HG03575 (cell line): ENCODE results near the gene PRKCD.

Experiments used
- ATAC-seq: cut with Tn5 transposase; IDR thresholded peaks from one replicate; pipeline ENCODE4 v1.9.1; 2021; ENCODE audit not compliant: unreplicated experiment, insufficient number of reproducible peaks, low FRiP score; ENCODE audit errors: extremely low read depth

The PRKCD gene

GRCh38 chr3:53224026-53224425, 63.0 kb downstream of the PRKCD start:
- ATAC-seq: no peak

- ATAC-seq: no peak
Observed at GRCh38 chr3:53224536-53224935, 63.5 kb downstream of the PRKCD start.

GRCh38 chr3:53225181-53225580, 64.2 kb downstream of the PRKCD start:
- no peak for ATAC-seq

- no peak for ATAC-seq
Observed at GRCh38 chr3:53225651-53226050, 64.6 kb downstream of the PRKCD start.

GRCh38 chr3:53226142-53226840, 65.3 kb downstream of the PRKCD start:
- no peak for ATAC-seq

- ATAC-seq: no peak
Observed at GRCh38 chr3:53226841-53227407, 65.9 kb downstream of the PRKCD start.

- ATAC-seq: no peak
Observed at GRCh38 chr3:53227993-53228885, 67.2 kb downstream of the PRKCD start.

- ATAC-seq: no peak
Observed at GRCh38 chr3:53229171-53229570, 68.2 kb downstream of the PRKCD start.

- no peak for ATAC-seq
Observed at GRCh38 chr3:53229606-53230005, 68.6 kb downstream of the PRKCD start.

- no peak for ATAC-seq
Observed at GRCh38 chr3:53230041-53230621, 69.1 kb downstream of the PRKCD start.

GRCh38 chr3:53230789-53231188, 69.8 kb downstream of the PRKCD start:
- no peak for ATAC-seq

- no peak for ATAC-seq
Observed at GRCh38 chr3:53231532-53232511, 70.8 kb downstream of the PRKCD start.

GRCh38 chr3:53232641-53233377, 71.8 kb downstream of the PRKCD start:
- no peak for ATAC-seq

GRCh38 chr3:53234130-53234840, 73.3 kb downstream of the PRKCD start:
- no peak for ATAC-seq

GRCh38 chr3:53234841-53235232, 73.8 kb downstream of the PRKCD start:
- no peak for ATAC-seq

GRCh38 chr3:53235545-53235944, 74.5 kb downstream of the PRKCD start:
- no peak for ATAC-seq

- ATAC-seq: no peak
Observed at GRCh38 chr3:53236112-53236841, 75.3 kb downstream of the PRKCD start.
